Measurements from ENCODE around the gene RPS6KB2. TPM values are rescaled to one million over a fixed set of nuclear protein-coding genes. Genes with fewer than 3 reads are reported as not detected.

Gene RPS6KB2
- total RNA-seq, 1 experiment from 2014 or later: 170 TPM

DNA sequence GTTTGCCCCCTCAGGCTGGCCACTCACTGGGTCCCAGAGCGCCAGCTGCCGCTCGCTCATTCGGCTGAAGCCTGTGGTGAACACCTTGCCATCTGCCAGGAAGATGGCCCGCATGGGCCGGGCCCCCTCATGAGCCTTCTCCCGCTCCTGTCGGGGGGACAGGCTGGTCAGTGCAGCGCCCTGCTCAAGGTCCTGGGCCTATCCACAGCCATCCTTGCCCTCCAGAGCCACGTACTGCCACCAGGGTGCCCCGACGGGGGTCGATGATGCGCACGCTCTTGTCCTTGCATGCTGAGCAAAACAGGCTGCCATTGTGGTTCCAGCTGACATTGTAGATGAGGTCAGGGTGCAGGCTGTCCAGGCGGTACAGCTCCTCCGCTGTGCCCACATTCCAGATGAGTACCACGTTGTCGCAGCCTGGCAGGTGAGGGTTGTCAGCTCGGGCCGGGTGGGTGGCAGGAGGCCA is 12.8 kb downstream of the RPS6KB2 start:
- ChIA-PET CTCF (no interaction called here), POLR2A (ENCODE audit: unreplicated experiment) (no interaction called here)
- no peaks in the 10 kb centered on the region for H3K9me2 ChIP-seq (replicated peaks; ENCODE audit: low read length)
- H3K4me1 ChIP-seq (ENCODE audit: insufficient read depth, low read length): 0 out of 2 replicates have a peak, but pooled peaks cover 6% of the 10 kb centered on the region
- H3F3A ChIP-seq (ENCODE audit: low read length, unreplicated experiment): peaks cover 9% of the 10 kb centered on the region
- H3K4me3 ChIP-seq (ENCODE audit: low read length): no peak overlapping the region
- no peak for ATAC-seq
- H3K9me3 ChIP-seq (ENCODE audit: low read length): no peaks in the 10 kb centered on the region
- H2AFZ ChIP-seq (ENCODE audit: low read length): no peak overlapping the region
- no TSS peak for BruUV-seq (replicated peaks)
- no peak for DNase-seq
- TF ChIP-seq EZH2 (IDR thresholded peaks at IDR 0.05; ENCODE audit: low read length, unreplicated experiment) (no peak), EZH2phosphoT487 (IDR thresholded peaks at IDR 0.05; ENCODE audit: borderline replicate concordance, low read length) (no peak)
- TF ChIP-seq, protein P1, sequence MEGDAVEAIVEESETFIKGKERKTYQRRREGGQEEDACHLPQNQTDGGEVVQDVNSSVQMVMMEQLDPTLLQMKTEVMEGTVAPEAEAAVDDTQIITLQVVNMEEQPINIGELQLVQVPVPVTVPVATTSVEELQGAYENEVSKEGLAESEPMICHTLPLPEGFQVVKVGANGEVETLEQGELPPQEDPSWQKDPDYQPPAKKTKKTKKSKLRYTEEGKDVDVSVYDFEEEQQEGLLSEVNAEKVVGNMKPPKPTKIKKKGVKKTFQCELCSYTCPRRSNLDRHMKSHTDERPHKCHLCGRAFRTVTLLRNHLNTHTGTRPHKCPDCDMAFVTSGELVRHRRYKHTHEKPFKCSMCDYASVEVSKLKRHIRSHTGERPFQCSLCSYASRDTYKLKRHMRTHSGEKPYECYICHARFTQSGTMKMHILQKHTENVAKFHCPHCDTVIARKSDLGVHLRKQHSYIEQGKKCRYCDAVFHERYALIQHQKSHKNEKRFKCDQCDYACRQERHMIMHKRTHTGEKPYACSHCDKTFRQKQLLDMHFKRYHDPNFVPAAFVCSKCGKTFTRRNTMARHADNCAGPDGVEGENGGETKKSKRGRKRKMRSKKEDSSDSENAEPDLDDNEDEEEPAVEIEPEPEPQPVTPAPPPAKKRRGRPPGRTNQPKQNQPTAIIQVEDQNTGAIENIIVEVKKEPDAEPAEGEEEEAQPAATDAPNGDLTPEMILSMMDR (conservative IDR thresholded peaks at IDR 0.05; ENCODE audit: low read depth, low read length): no peak
- no peak overlapping the region for H3K27ac ChIP-seq (ENCODE audit: low read length)
- H3K27me3 ChIP-seq (ENCODE audit: low read length): no peaks in the 10 kb centered on the region
- H4K20me1 ChIP-seq (ENCODE audit: low read length): no peaks in the 10 kb centered on the region
- H3K9ac ChIP-seq (ENCODE audit: low read length): no peak overlapping the region
- 0 out of 2 replicates have a peak, but pooled peaks cover 6% of the 10 kb centered on the region for H3K79me2 ChIP-seq (ENCODE audit: low read length)
- H3K4me2 ChIP-seq (ENCODE audit: low read length): no peak overlapping the region
- H3K36me3 ChIP-seq (ENCODE audit: low read depth, low read length): peaks cover 8% of the 10 kb centered on the region; the same call in 1 of the 2 replicates
- intact Hi-C loops (cut with micrococcal nuclease): no loop called here

DNA sequence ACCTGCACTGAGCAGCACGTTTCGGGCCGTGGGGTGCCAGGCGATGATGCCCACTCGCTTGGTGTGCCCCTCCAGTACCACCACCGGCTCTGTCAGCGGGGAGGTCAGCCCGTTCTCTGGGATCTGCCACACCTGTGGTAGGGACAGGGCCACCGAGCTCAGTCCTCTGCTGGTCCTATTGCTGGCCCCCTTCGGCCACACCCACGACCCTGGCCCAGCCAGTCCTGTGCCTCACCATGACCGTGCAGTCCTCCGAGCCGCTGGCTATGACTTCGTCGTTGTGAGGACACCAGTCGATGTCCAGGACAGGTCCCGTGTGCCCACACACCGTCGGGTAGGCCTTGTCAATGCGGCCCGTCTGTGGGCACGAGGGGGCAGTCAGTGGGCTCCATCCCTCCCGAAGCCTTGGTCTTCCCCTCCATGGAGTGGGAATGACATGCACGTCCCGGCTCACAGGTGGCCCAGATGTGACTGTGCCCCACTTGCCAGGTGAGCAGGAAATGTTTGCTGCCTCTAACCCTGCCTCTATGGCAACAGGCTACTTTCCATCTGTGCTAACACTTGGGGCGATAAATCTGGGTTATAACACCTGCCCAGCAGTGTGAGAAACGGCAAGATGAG is 13.5 kb downstream of the RPS6KB2 start:
- intact Hi-C loops (cut with micrococcal nuclease): loop anchor here (2.0 kb wide), 1 partner anchor 13 kb away; the partner anchor contains the start of gene RPS6KB2
- Histone ChIP-seq H3K27me3 (ENCODE audit: low read length) (no peaks in the 10 kb centered on the region), H2AFZ (ENCODE audit: low read length) (no peak overlapping the region), H3K9me2 (replicated peaks; ENCODE audit: low read length) (no peaks in the 10 kb centered on the region), H3K9ac (ENCODE audit: low read length) (no peak overlapping the region), H3K4me3 (ENCODE audit: low read length) (peak overlapping the region; percentile 82; the same call in 1 of the 2 replicates), H3K36me3 (ENCODE audit: low read depth, low read length) (peaks cover 8% of the 10 kb centered on the region; the same call in 1 of the 2 replicates), H3K4me2 (ENCODE audit: low read length) (peak overlapping the region; percentile 89), H3F3A (ENCODE audit: low read length, unreplicated experiment) (peaks cover 9% of the 10 kb centered on the region), H3K4me1 (ENCODE audit: insufficient read depth, low read length) (0 out of 2 replicates have a peak, but pooled peaks cover 6% of the 10 kb centered on the region), H3K27ac (ENCODE audit: low read length) (no peak overlapping the region), H3K9me3 (ENCODE audit: low read length) (no peaks in the 10 kb centered on the region), H3K79me2 (ENCODE audit: low read length) (0 out of 2 replicates have a peak, but pooled peaks cover 6% of the 10 kb centered on the region), H4K20me1 (ENCODE audit: low read length) (no peaks in the 10 kb centered on the region)
- ATAC-seq: no peak
- DNase-seq: no peak
- CTCF ChIA-PET: no interaction called here
- POLR2A ChIA-PET (ENCODE audit: unreplicated experiment): no interaction called here
- TSS peak; percentile 48 for BruUV-seq (replicated peaks)
- TF ChIP-seq EZH2 (IDR thresholded peaks at IDR 0.05; ENCODE audit: low read length, unreplicated experiment) (no peak), EZH2phosphoT487 (IDR thresholded peaks at IDR 0.05; ENCODE audit: borderline replicate concordance, low read length) (no peak)
- TF ChIP-seq, protein P1 (conservative IDR thresholded peaks at IDR 0.05; ENCODE audit: low read depth, low read length): no peak

All from PC-3 (cell line).